ENCODE measurements around the gene ARMCX5.
A peak's percentile ranks its signal among the peaks of the same experiment; 100 is the strongest.

ARMCX5 gene

DNA sequence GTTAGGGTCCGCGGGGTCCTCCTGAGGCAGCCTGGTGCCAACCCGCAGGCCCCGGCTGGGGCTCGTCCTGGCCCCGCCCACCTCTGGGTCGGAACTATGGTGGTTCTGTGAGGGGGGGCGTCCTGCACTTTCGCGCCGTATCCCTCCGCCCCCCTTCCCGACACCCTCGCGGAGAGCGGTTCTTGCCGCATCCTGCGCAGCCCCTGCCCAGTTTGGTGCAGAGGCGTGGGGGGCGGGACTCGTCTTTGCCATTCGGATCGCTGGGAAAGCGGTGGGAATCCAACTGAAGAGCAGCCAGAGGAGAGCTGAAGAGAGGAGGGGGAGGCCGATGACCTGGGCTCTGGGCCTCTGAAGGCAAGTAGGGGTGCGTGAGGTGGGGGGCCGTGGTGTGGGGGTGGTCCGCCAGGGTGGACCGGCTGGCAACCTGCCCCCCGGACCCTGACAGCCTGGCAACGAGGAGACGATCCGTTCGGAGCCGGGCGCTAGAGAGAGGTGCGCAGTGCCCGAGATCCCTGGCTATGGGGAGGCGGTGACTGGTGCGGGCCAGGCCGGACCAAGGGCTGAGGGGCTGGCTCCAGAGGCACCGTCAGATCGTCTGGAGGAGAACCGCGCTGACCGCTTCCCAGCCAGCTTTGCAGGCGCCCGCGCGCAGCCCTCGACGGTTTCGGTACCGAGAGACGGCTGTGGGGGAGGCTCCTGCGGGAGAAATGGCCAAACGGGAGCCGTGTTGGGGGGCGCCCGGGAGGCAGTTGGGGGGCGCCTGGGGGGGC, 52.1 kb downstream of the ARMCX5 start, which contains the start of gene GPRASP1:
GPRASP1 (plus strand) TSS at position 242 of the 770 bp plus-strand sequence. CDS start 2,431 bp downstream, outside the sequence.
- DNase-seq (ENCODE audit: low spot score) = no peak
- peak within 1 kb of the TSS; percentile 61 to 88 for H3K27ac ChIP-seq
- TF ChIP-seq, protein P1, sequence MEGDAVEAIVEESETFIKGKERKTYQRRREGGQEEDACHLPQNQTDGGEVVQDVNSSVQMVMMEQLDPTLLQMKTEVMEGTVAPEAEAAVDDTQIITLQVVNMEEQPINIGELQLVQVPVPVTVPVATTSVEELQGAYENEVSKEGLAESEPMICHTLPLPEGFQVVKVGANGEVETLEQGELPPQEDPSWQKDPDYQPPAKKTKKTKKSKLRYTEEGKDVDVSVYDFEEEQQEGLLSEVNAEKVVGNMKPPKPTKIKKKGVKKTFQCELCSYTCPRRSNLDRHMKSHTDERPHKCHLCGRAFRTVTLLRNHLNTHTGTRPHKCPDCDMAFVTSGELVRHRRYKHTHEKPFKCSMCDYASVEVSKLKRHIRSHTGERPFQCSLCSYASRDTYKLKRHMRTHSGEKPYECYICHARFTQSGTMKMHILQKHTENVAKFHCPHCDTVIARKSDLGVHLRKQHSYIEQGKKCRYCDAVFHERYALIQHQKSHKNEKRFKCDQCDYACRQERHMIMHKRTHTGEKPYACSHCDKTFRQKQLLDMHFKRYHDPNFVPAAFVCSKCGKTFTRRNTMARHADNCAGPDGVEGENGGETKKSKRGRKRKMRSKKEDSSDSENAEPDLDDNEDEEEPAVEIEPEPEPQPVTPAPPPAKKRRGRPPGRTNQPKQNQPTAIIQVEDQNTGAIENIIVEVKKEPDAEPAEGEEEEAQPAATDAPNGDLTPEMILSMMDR (IDR thresholded peaks at IDR 0.05) = no peak
- H3K4me3 ChIP-seq = peak within 1 kb of the TSS; percentile 72

DNA sequence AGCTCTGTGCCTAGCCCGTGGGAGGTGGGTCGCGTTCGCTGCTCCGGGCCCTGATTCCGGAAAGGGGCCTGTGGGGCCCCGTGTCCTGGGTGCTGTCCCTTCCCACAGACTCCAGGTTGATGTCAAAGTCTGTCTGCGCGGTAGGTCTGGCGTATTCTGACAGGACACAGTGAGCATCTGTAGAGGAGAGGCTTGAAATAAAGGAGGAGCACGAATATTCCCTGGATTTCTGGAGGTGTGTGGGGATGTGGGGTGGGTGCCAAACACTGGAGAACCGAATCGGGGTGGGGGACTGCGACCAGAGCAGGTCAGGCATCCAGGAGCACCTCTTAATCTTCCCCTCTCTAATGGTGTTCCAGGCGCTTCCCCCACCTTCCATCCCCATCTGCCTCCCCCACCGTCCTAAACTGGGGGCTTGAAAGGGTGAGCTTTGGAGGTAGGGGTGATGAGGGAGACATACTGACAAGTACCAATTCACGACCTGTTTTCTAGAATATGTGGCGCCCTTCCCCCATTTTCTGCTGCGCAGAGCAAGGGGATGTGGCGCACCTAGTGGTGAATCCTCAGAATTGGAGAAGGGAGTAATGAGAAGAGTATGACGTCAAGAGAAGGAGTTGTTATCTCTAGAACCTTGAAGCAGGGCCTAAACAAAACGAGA, 52.8 kb downstream of the ARMCX5 start:
- H3K4me3 ChIP-seq = peak overlapping the region; percentile 72
- no peak for DNase-seq (ENCODE audit: low spot score)
- peak overlapping the region; percentile 61 to 88 for H3K27ac ChIP-seq

More for the DNA sequence above, 52.8 kb downstream of the ARMCX5 start:
- TF ChIP-seq, protein P1 (IDR thresholded peaks at IDR 0.05) = peak; percentile 20

All from coronary artery (tissue), 2 donors.